ENCODE measurements around the gene CDC123.

DNA sequence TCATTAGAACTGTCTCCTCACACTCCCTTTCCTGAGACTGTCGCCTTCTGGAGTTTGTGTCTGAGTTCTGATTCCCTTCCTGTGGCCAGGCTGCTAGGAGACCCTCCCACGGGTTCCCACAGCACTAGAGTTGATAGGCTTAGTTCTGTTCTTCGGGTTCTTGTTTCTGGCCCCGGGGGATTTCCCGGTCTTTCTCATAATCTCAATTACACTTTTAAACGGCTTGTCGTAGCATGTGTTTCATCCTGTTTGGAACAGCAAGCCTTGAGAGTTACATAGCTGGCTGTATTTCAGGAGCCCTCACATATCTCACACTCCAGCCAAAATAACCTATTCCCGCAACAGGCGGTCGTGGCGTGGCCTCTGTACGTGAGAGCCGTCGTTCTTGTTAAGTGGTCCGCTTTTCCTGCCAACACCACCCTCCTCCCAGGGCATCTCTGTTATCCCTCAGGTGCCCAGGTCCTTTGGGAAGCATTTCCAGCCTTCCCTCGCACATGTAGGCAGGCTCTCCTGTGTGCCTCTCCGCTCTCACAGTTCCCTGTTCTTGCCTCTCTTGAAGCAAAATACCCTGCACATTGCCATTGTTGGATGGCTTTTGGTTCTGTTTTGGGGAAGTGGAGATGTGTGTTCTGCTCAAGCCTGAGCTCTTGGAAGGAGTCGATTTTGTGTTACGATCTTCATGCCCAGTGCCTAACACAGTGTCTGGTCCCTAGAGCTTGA lies 46.0 kb downstream of the CDC123 start:
- no peak for TF ChIP-seq CTCF (optimal IDR thresholded peaks at IDR 0.05 in 1 of 3, IDR thresholded peaks at IDR 0.05 in 1 of 3, conservative IDR thresholded peaks at IDR 0.05 in 1 of 3; ENCODE audit: extremely low read depth in 1 of 3, insufficient read depth in 2 of 3, low read length in 3 of 3)
- TF ChIP-seq EZH2 (IDR thresholded peaks at IDR 0.05; ENCODE audit: low read length), result no peak

Data from keratinocyte (primary cell).